Spinal cord (tissue), 10 donors: ENCODE data around the gene ASMTL. TPM values are rescaled to one million over a fixed set of nuclear protein-coding genes. Genes with fewer than 3 reads are reported as not detected.

ENCODE experiments used
- DNase-seq, 6 donors: peaks; one replicate each; pipeline versions ENCODE4 v3.0.0 to v3.0.0-alpha.2; 2013 to 2015; ENCODE audit warnings: low spot score in 6 of 6, low read depth in 4 of 6
- H3K27ac ChIP-seq: one replicate; pipeline ENCODE4 v1.5.1; 2013; ENCODE audit warnings: low read depth, low read length, control low read depth
- H3K27me3 ChIP-seq: one replicate; pipeline ENCODE4 v1.6.1; 2013; ENCODE audit warnings: low read length; ENCODE audit not compliant: control insufficient read depth, insufficient read depth
- H3K36me3 ChIP-seq: one replicate; pipeline ENCODE4 v1.6.1; 2013; ENCODE audit warnings: low read length; ENCODE audit not compliant: control insufficient read depth, insufficient read depth
- H3K4me1 ChIP-seq: one replicate; pipeline ENCODE4 v1.6.1; 2013; ENCODE audit warnings: low read length; ENCODE audit not compliant: control insufficient read depth, insufficient read depth
- H3K4me3 ChIP-seq: one replicate; pipeline ENCODE4 v1.5.1; 2013; ENCODE audit warnings: low read depth, low read length, control low read depth
- H3K9me3 ChIP-seq: one replicate; pipeline ENCODE4 v1.6.1; 2013; ENCODE audit warnings: low read length; ENCODE audit not compliant: control insufficient read depth, insufficient read depth
- WGBS: methylation state at CpG from one replicate; pipeline ENCODE4 v1.1.5; 2013; ENCODE audit warnings: missing lambda C conversion rate; ENCODE audit not compliant: insufficient coverage; 5-methylcytosine and 5-hydroxymethylcytosine counted together
- polyA plus RNA-seq, 2 donors: library from polyadenylated mRNA; unstranded; fragments of 120-200 nt; gene quantifications; one replicate each; pipeline ENCODE4 v1.2.1, GENCODE V29; 2013; ENCODE audit not compliant: insufficient read length in 2 of 2
- total RNA-seq, 2 donors: library from RNA; depleted of rRNA in 1 of 2; stranded (reverse); fragments of 120-200 nt in 1 of 2; fragments of >200 nt in 1 of 2; gene quantifications; one replicate each; pipeline versions ENCODE4 v1.2.3 to v1.2.4, GENCODE V29; 2013 to 2014
- donor health status: healthy.

Gene ASMTL
- total and polyA plus RNA-seq, 4 donors = 15.6 to 62.6 (median 33.2) TPM

DNA sequence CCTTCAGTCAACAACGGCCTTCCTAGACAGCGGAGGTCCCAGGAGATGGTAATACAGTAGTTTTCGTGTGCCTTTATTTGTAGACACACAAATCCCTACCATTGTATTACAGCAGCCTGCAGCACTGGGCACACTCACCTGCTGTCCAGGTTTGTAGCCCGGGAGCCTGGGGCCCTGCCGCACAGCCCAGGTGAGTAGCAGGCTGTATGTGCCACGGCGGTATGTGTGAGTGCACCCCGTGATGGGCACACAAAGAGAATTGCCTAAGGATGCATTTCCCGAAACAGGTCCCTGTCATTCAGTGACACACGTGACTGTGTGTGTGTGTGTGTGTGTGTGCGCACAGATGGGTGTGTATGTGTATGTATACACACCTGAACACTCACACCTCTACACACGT, 52.7 kb downstream of the ASMTL start:
- peaks cover 91% of the 10 kb centered on the region for H3K36me3 ChIP-seq
- peaks cover 4% of the 10 kb centered on the region for H3K4me1 ChIP-seq
- H3K9me3 ChIP-seq = no peaks in the 10 kb centered on the region
- 95% methylated on average over 3 of the region's 12 CpGs for WGBS
- no peaks in the 10 kb centered on the region for H3K27me3 ChIP-seq
- H3K27ac ChIP-seq = no peak overlapping the region
- DNase-seq = no peak
- H3K4me3 ChIP-seq = no peak overlapping the region

DNA sequence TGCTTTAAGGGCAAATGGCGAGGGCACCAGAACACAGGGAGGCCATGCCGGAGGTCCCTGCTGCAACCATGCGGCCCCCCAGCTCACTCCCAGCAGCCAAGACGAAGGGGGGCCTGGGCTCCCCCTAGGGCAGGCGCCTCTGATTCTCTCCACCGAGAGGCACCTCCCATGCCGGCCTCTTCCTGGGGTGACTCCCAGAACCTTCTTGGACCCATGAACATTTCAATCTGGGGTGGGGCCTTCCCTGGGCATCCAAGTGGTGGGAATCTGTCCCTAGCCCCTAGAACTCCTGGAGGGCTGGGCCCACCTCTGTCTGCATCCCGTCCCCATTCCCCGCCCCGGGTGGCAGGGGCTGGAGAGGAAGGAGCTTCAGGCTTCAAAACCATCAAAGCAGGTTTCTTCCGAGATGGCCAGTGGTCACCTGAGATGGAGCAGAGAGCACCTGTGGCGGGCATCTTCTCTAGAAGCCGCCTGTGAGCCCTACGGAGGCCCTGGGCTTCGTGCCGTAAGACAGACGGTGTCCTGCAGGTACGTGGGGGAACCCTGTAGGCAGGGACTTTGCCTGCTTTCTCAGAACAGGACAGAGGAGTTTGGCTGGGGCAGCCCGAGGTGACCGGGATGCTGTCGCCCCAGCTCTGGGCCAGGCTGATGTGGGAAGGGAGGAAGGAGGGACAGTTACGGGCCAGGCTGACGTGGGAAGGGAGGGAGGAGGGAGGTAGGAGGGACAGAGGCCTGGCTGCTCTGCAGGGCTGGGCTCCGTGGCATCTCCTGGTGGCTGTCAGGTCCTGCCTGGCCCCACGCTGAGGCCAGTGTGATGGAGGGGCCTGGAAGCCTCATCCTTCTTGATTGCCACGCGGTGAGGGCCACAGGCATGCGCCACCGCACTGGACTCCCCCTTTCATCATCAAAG, 54.0 kb downstream of the ASMTL start:
- WGBS = 87% methylated on average over 23 of the region's 29 CpGs
- Histone ChIP-seq H3K4me3 (no peak overlapping the region), H3K4me1 (peaks cover 16% of the 10 kb centered on the region), H3K9me3 (no peaks in the 10 kb centered on the region), H3K27ac (no peak overlapping the region), H3K27me3 (no peaks in the 10 kb centered on the region), H3K36me3 (peaks cover 86% of the 10 kb centered on the region)
- no peak for DNase-seq

DNA sequence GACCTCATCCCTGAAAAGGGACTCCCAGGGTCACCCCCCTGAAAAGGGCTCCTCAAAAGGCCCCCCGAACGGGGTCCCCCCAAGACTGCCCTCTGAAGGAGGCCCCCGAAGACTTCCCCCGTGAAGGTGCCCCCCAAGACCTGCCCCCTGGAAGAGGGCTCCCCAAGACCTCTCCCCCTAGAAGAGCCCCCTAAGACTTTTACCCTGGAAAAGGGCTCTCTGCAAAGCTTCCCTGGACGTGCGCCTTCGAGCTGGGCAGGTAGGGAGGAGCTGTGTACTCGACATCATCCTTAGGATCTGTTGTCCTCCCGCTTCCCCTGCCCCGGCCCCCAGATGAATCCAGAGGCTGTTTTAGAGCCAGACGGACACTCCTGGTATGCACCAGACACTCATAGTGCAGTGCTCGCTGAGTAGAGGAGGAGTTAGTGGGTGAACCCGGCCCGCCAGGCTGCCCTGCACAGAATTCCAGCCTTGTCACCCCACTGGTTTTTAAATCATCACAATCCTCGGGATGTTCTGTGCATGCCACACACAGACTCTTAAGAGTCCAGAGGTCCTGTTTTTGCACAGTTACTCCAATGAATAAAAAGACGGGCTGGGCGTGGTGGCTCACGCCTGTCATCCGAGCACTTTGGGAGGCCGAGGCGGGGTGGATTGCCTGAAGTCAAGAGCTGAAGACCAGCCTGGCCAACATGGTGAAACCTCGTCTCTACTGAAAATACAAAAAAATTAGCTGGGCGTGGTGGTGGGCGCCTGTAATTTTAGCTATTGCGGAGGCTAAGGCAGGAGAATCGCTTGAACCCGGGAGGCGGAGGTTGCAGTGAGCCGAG, 55.1 kb downstream of the ASMTL start:
- 93% methylated on average over 20 of the region's 29 CpGs for WGBS
- no peak overlapping the region for H3K27ac ChIP-seq

DNA sequence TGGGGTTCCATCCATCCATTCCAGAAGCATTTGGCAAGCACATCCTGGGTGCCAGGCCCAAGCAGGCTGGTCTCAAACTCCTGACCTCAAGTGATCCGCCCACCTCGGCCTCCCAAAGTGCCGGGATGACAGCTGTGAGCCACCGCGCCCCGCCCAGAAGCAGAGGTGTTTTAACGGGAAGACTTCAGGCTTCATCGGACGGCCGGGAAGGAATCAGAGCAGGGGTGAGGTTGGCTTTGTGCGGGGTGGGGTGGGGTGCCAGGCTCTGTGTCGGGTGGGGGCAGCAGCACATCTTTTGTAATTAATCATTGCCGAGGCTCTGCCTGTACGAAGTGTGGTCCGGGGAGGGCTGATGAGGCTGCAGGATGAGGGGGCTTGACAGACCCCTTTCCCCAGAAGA, 55.7 kb downstream of the ASMTL start:
- Histone ChIP-seq H3K27me3 (no peaks in the 10 kb centered on the region), H3K4me1 (peaks cover 22% of the 10 kb centered on the region), H3K27ac (no peak overlapping the region), H3K4me3 (no peak overlapping the region), H3K36me3 (peaks cover 69% of the 10 kb centered on the region), H3K9me3 (no peaks in the 10 kb centered on the region)
- no peak for DNase-seq
- 89% methylated on average over 9 of the region's 15 CpGs for WGBS

More for the DNA sequence above, 55.1 kb downstream of the ASMTL start:
- no peaks in the 10 kb centered on the region for H3K9me3 ChIP-seq
- peaks cover 76% of the 10 kb centered on the region for H3K36me3 ChIP-seq
- peaks cover 22% of the 10 kb centered on the region for H3K4me1 ChIP-seq
- no peak overlapping the region for H3K4me3 ChIP-seq
- no peak for DNase-seq
- H3K27me3 ChIP-seq = no peaks in the 10 kb centered on the region

DNA sequence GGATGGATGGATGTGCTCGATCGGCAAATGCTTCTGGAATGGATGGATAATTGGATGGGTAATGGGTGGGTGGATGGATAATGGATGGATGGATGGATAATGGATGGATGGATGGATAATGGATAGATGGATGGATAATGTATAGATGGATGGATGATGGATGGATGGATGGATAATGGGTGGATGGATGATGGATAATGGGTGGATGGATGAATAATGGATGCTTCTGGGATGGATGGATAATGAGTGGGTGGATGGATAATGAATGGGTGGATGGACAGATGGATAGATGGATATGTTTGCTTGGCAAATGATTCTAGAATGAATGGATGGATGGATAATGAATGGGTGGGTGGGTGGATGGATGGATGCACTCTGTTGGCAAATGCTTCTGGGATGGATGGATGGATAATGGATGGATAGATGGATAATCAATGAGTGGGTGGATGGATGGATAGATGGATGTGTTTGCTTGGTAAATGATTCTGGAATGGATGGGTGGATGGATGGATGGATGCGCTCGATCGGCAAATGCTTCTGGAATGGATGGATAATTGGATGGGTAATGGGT, 57.0 kb downstream of the ASMTL start:
- WGBS = 99% methylated on average over 5 of the region's 5 CpGs
- H3K4me1 ChIP-seq = peaks cover 29% of the 10 kb centered on the region
- H3K4me3 ChIP-seq = no peak overlapping the region
- H3K27me3 ChIP-seq = no peaks in the 10 kb centered on the region
- DNase-seq = no peak
- H3K27ac ChIP-seq = no peak overlapping the region
- H3K9me3 ChIP-seq = no peaks in the 10 kb centered on the region
- H3K36me3 ChIP-seq = peaks cover 61% of the 10 kb centered on the region

DNA sequence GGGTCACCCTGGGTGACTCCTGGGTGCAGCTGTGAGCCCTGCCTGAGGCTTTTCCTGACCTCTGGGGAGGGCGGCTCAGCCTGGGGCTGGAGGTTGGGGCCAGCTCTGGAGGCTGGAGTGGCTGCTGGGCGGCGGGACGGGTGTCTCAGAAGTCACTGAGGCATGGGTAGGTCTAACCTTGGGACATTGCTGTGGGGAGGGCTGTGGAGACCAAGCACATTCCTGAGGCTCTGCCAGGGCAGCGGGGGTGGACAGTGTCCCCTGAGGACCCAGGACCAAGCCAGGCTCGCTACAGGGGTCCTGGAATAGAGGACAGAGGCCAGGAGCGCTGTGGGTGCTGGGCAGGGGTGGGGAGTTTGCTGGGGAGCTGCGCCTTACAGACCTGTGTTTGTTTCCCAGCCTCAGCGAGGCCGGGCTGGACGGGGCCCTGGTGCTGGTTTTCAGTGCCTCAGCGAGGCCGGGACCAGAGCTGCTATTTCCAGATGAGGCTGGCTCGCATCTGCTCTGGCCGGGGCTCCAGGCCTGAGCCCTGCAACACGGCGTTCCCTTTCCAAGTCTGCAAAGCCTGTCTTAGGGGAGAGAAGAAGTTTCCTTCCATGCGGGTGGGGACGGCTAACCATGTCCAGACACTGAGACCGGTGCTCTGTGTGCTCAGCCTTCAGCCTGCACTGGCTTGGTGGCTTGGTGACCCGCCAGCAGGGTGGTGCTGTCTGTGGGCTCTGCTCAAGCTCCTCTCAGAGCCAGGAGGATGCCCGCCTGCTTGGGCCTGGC, 57.8 kb downstream of the ASMTL start:
- H3K4me1 ChIP-seq = peaks cover 37% of the 10 kb centered on the region
- WGBS = 93% methylated on average over 22 of the region's 22 CpGs
- DNase-seq = no peak
- no peak overlapping the region for H3K4me3 ChIP-seq
- no peaks in the 10 kb centered on the region for H3K9me3 ChIP-seq
- H3K27me3 ChIP-seq = no peaks in the 10 kb centered on the region
- H3K27ac ChIP-seq = no peak overlapping the region
- H3K36me3 ChIP-seq = peaks cover 63% of the 10 kb centered on the region

DNA sequence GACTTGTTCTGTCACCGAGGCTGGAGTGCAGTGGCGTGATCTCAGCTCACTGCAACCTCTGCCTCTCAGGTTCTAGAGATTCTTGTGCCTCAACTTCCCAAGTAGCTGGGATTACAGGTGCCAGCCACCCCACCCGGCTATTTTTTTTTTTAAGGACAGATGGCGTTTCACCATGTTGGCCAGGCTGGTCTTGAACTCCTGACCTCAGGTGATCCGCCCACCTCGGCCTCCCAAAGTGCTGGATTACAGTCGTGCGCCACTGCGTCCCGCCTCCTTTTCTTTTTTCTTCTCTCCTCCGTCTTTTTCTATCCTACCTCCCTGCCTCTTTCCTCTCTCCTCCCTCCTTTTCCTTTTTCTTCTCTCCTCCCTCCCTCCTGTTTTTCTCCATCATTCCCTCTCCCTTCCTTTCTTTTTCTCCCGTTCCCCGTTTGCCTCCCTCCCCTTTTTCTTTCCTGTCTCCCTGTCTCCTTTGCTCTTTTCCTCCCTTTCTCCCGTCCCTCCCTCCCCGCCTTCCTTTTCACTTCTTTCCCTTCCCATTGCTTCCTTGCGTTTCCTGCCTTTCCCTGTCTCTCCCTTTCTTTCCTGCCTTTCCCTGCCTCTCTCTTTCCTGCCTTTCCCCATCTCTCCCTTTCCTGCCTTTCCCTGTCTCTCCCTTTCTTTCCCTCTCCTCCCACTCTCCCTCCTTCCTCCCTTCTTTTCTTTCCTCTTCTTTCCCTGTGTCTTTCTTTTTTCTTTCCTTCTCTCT, 58.7 kb downstream of the ASMTL start:
- peaks cover 37% of the 10 kb centered on the region for H3K4me1 ChIP-seq
- H3K27me3 ChIP-seq = no peaks in the 10 kb centered on the region
- H3K27ac ChIP-seq = no peak overlapping the region
- no peaks in the 10 kb centered on the region for H3K9me3 ChIP-seq
- H3K36me3 ChIP-seq = peaks cover 64% of the 10 kb centered on the region
- H3K4me3 ChIP-seq = no peak overlapping the region
- WGBS = 71% methylated on average over 16 of the region's 16 CpGs
- no peak for DNase-seq

DNA sequence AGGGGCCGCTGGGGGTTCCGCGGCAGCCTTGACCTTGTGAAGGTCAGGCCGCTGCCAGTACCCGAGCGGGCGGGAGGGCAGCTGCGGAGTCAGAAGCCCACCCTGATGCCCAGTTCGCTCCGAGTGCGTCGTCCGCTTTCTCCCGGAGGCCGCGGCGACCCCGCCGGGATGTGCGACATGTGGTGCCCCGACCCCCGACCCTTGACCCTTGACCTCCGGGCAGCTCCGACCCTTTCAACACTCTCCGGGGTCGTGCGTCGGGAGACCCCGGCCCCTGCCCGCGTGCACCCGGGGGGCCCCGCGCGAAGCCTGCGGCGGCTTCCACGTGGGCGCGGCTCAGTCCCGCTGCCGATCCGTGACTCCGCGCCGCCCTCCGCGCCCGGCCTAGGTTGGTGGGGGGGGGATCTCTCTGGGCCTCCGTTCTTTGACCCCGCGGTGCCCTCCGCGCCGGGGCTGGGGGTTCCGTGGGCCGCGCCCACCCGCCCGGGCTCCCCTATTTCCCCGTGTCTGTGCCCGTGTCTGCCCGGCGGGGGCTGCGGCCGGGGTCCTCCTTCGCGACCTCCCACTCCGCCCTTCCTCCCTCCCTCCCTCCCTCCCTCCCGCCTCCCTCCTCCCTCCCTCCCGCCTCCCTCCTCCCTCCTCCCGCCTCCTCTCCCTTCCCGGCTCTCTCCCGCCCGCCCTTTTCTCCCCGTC, 60.2 kb downstream of the ASMTL start:
- Histone ChIP-seq H3K4me1 (peaks cover 37% of the 10 kb centered on the region), H3K36me3 (peaks cover 64% of the 10 kb centered on the region), H3K27ac (peak overlapping the region; percentile 89)

More for the DNA sequence above, 60.2 kb downstream of the ASMTL start:
- Histone ChIP-seq H3K4me3 (peak overlapping the region; percentile 53), H3K27me3 (no peaks in the 10 kb centered on the region), H3K9me3 (no peaks in the 10 kb centered on the region)
- WGBS = under 1% methylated on average over 54 of the region's 76 CpGs
- peak; percentile 43 to 91 (median 64) for DNase-seq
